K562 (cell line): Measurements from ENCODE around the gene NOL4L. TPM values are rescaled to one million over a fixed set of nuclear protein-coding genes. Genes with fewer than 3 reads are reported as not detected.

Experiments used
- CHD4 ChIP-seq: fragments of 200-600 bp; sonication (generic); IDR thresholded peaks from 3 replicates; pipeline ENCODE4 v1.6.1; 2012; ENCODE audit warnings: low read depth, mild to moderate bottlenecking, mixed read lengths, low read length, inconsistent platforms; ENCODE audit not compliant: insufficient read depth, insufficient replicate concordance, poor library complexity, severe bottlenecking
- CREBBP ChIP-seq: IDR thresholded peaks from one replicate; pipeline ENCODE4 v1.6.1; 2012; ENCODE audit warnings: low read depth, mild to moderate bottlenecking, control low read depth, inconsistent platforms, low read length
- DNMT1 ChIP-seq: fragments of 450-650 bp; IDR thresholded peaks from 2 replicates; pipeline ENCODE4 v1.6.1; 2016; ENCODE audit warnings: antibody characterized with exemption, mild to moderate bottlenecking
- E2F3 ChIP-seq: fragments of 250-450 bp; sonication (Bioruptor Pico); IDR thresholded peaks from 2 replicates; pipeline ENCODE4 v1.4.0; 2020; ENCODE audit warnings: mild to moderate bottlenecking
- ETS2 ChIP-seq: IDR thresholded peaks from 2 replicates; pipeline ENCODE4 v1.6.1; 2016; ENCODE audit warnings: borderline replicate concordance, missing genetic modification characterization, mild to moderate bottlenecking, moderate library complexity, missing compliant biosample characterization; ENCODE audit not compliant: poor library complexity, severe bottlenecking
- FOXP1 ChIP-seq: sonication (generic); formaldehyde crosslinking; IDR thresholded peaks from 2 replicates; pipeline ENCODE4 v1.8.0; 2022; ENCODE audit warnings: mild to moderate bottlenecking, missing genetic modification reagents
- GTF2A2 ChIP-seq: IDR thresholded peaks from 2 replicates; pipeline ENCODE4 v1.6.1; 2016; ENCODE audit warnings: mild to moderate bottlenecking, missing genetic modification characterization, missing compliant biosample characterization
- HNRNPLL ChIP-seq: fragments of 200-400 bp; formaldehyde crosslinking; IDR thresholded peaks from 2 replicates; pipeline ENCODE4 v1.6.1; 2017; ENCODE audit warnings: low read length, low read depth, mild to moderate bottlenecking; ENCODE audit not compliant: poor library complexity, severe bottlenecking
- PML ChIP-seq: IDR thresholded peaks from 2 replicates; pipeline ENCODE4 v1.6.1; 2012; ENCODE audit warnings: low read length, inconsistent platforms
- POU5F1 ChIP-seq: fragments of 150-350 bp; IDR thresholded peaks from 2 replicates; pipeline ENCODE4 v1.6.1; 2014; ENCODE audit warnings: borderline replicate concordance, low read length, low read depth, mild to moderate bottlenecking; ENCODE audit not compliant: partially characterized antibody
- RBM17 ChIP-seq: fragments of 200-400 bp; formaldehyde crosslinking; IDR thresholded peaks from 2 replicates; pipeline ENCODE4 v1.6.1; 2017; ENCODE audit warnings: low read depth, mild to moderate bottlenecking, low read length, borderline replicate concordance
- RBM22 ChIP-seq: fragments of 200-400 bp; formaldehyde crosslinking; IDR thresholded peaks from 2 replicates; pipeline ENCODE4 v1.6.1; 2018; ENCODE audit warnings: low read length, low read depth; ENCODE audit not compliant: poor library complexity, severe bottlenecking
- SIN3B ChIP-seq: fragments of 450-650 bp; IDR thresholded peaks from 2 replicates; pipeline ENCODE4 v1.6.1; 2017; ENCODE audit warnings: low read depth, mild to moderate bottlenecking, moderate library complexity
- TCFL5 ChIP-seq: fragments of 250-450 bp; sonication (Bioruptor Pico); conservative IDR thresholded peaks from 2 replicates; pipeline ENCODE4 v1.6.1; 2021; ENCODE audit warnings: mild to moderate bottlenecking, moderate library complexity, matching md5 sums
- ZNF143 ChIP-seq: sonication (generic); formaldehyde crosslinking; IDR thresholded peaks from 2 replicates; pipeline ENCODE4 v1.9.0; 2022; ENCODE audit warnings: mild to moderate bottlenecking, missing genetic modification reagents
- ZNF212 ChIP-seq: fragments of 450-650 bp; formaldehyde crosslinking; IDR thresholded peaks from 2 replicates; pipeline ENCODE4 v1.4.0; 2020; ENCODE audit warnings: mild to moderate bottlenecking
- ZNF24 ChIP-seq: fragments of 450-650 bp; IDR thresholded peaks from 2 replicates; pipeline ENCODE4 v1.6.1; 2016
- ZNF347 ChIP-seq: fragments of 450-650 bp; formaldehyde crosslinking; IDR thresholded peaks from 2 replicates; pipeline ENCODE4 v1.4.0; 2020; ENCODE audit warnings: low read depth, mild to moderate bottlenecking, moderate library complexity
- ZNF444 ChIP-seq: fragments of 250-450 bp; sonication (Bioruptor Pico); IDR thresholded peaks from 2 replicates; pipeline ENCODE4 v1.4.0; 2020; ENCODE audit warnings: mild to moderate bottlenecking, moderate library complexity
- ZNF699 ChIP-seq: fragments of 250-450 bp; sonication (Bioruptor Pico); IDR thresholded peaks from 2 replicates; pipeline ENCODE4 v1.8.0; 2021; ENCODE audit warnings: mild to moderate bottlenecking, moderate library complexity; ENCODE audit not compliant: insufficient replicate concordance
- polyA plus RNA-seq, 8 experiments: library from polyadenylated mRNA; depleted of rRNA in 4 of 8; stranded (reverse) in 5 of 8; unstranded in 3 of 8; fragments of >200 nt; fragmentation: Nextera tagmentation in 2 of 8; fragmentation: Illumina TruSeq in 1 of 8; extraction: Ambion mirVana in 2 of 8; extraction: Trizol in 1 of 8; gene quantifications; 2 replicates each; pipeline versions ENCODE4 v1.2.1 to v1.2.3, GENCODE V29; 2011 to 2014; ENCODE audit warnings: inconsistent platforms in 1 of 8, missing spikeins in 1 of 8
- total RNA-seq, 7 experiments: library from RNA; depleted of rRNA in 6 of 7; stranded (reverse); fragments of >200 nt in 6 of 7; fragmentation: Illumina TruSeq in 2 of 7; extraction: Trizol in 2 of 7; gene quantifications; 2 replicates each; pipeline versions ENCODE4 v1.2.1 to v1.2.3, GENCODE V29; 2011 to 2021; ENCODE audit warnings: low replicate concordance in 1 of 7
- TF ChIP-seq, protein P1 (sequence below): sonication (generic); formaldehyde crosslinking; IDR thresholded peaks from 2 replicates; pipeline ENCODE4 v1.8.1; 2022; ENCODE audit warnings: missing genetic modification reagents
- TF ChIP-seq, protein P2 (sequence below), 2 experiments: fragments of 200-800 bp in 1 of 2; sonication (Bioruptor generic) in 1 of 2; sonication (generic) in 1 of 2; formaldehyde crosslinking in 1 of 2; IDR thresholded peaks in 1 of 2; conservative IDR thresholded peaks in 1 of 2; 2 replicates each; pipeline versions ENCODE4 v1.5.0 to v1.6.1; 2016 to 2020; ENCODE audit warnings: missing compliant biosample characterization in 1 of 2, missing genetic modification characterization in 1 of 2, missing genetic modification reagents in 1 of 2
- TF ChIP-seq, protein P3 (sequence below): fragments of 450-650 bp; formaldehyde crosslinking; IDR thresholded peaks from 2 replicates; pipeline ENCODE4 v1.4.0; 2020; ENCODE audit warnings: mild to moderate bottlenecking, moderate library complexity

The NOL4L gene
- total and polyA plus RNA-seq, 9 of the 15 experiments (the other 6 are each of a cell fraction or from before 2014, with no cell fraction given): 5.1 to 36.2 (median 13.6) TPM

DNA sequence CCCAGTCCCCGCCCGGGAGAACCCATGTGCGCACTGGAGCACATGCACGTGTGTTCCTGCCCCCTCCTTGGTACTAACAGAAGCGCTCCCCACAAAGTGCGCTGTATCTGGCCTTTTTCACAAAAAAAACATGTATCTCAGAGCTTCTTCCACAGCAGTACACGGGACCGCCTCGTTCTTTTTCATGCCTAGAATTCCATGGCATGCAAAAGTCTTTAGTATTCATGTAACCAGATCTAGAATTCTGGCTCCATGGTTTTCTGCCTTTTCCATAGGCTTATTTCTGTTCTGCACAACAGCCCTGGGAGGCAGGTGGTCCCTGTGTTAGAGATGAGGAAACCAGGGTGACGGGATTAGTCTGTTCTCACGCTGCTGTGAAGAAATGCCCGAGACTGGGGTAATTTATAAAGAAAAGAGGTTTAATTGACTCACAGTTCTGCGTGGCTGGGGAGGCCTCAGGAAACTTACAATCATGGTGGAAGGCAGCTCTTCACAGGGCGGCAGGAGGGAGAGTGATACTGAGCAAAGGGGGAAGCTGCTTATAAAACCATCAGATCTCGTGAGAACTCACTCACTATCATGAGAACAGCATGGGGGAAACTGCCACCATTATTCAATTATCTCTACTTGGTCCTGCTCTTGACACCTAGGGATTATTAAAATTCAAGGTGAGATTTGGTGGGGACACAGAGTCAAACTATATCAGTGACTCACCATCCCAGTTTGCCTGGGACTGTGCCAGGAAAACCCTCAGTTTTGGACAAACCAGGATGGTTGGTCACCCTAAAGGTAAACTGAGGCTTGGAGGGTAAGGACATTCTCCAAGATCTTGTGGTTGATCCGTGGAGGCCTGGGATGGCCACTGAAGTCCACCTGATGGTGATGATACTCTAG is 47.6 kb upstream of the NOL4L start (continued):
- TF ChIP-seq, protein P1, sequence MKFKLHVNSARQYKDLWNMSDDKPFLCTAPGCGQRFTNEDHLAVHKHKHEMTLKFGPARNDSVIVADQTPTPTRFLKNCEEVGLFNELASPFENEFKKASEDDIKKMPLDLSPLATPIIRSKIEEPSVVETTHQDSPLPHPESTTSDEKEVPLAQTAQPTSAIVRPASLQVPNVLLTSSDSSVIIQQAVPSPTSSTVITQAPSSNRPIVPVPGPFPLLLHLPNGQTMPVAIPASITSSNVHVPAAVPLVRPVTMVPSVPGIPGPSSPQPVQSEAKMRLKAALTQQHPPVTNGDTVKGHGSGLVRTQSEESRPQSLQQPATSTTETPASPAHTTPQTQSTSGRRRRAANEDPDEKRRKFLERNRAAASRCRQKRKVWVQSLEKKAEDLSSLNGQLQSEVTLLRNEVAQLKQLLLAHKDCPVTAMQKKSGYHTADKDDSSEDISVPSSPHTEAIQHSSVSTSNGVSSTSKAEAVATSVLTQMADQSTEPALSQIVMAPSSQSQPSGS (CRISPR knock-in tag): no peak
- 0 out of 2 replicates have a peak, but pooled peaks have one; percentile 40 for TF ChIP-seq GTF2A2 (tag)
- TF ChIP-seq ZNF212 (CRISPR knock-in tag): no peak
- TF ChIP-seq SIN3B: no peak
- TF ChIP-seq RBM22: no peak
- TF ChIP-seq ZNF444: no peak
- no peak for TF ChIP-seq RBM17
- no peak for TF ChIP-seq ETS2 (tag)
- TF ChIP-seq PML: peak; percentile 52; the same call in 1 of the 2 replicates
- no peak for TF ChIP-seq DNMT1
- TF ChIP-seq, protein P2, sequence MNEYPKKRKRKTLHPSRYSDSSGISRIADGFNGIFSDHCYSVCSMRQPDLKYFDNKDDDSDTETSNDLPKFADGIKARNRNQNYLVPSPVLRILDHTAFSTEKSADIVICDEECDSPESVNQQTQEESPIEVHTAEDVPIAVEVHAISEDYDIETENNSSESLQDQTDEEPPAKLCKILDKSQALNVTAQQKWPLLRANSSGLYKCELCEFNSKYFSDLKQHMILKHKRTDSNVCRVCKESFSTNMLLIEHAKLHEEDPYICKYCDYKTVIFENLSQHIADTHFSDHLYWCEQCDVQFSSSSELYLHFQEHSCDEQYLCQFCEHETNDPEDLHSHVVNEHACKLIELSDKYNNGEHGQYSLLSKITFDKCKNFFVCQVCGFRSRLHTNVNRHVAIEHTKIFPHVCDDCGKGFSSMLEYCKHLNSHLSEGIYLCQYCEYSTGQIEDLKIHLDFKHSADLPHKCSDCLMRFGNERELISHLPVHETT (CRISPR knock-in tag; conservative IDR thresholded peaks at IDR 0.05 in 1 of 2, IDR thresholded peaks at IDR 0.05 in 1 of 2): peak in 1 of 2 experiments; percentile 29; a peak in 1 of 4 replicates
- no peak for TF ChIP-seq ZNF24
- no peak for TF ChIP-seq CHD4
- TF ChIP-seq E2F3 (CRISPR knock-in tag): no peak
- TF ChIP-seq FOXP1 (CRISPR knock-in tag): 0 out of 2 replicates have a peak, but pooled peaks have one; percentile 43
- TF ChIP-seq, protein P3, sequence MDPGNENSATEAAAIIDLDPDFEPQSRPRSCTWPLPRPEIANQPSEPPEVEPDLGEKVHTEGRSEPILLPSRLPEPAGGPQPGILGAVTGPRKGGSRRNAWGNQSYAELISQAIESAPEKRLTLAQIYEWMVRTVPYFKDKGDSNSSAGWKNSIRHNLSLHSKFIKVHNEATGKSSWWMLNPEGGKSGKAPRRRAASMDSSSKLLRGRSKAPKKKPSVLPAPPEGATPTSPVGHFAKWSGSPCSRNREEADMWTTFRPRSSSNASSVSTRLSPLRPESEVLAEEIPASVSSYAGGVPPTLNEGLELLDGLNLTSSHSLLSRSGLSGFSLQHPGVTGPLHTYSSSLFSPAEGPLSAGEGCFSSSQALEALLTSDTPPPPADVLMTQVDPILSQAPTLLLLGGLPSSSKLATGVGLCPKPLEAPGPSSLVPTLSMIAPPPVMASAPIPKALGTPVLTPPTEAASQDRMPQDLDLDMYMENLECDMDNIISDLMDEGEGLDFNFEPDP: no peak
- TF ChIP-seq ZNF699 (CRISPR knock-in tag): no peak
- TF ChIP-seq TCFL5: no peak
- TF ChIP-seq ZNF347 (CRISPR knock-in tag): no peak
- no peak for TF ChIP-seq CREBBP
- TF ChIP-seq HNRNPLL: no peak
- no peak for TF ChIP-seq POU5F1
- TF ChIP-seq ZNF143: no peak; the same call in 1 of the 2 replicates
